Neutrophil (primary cell): ENCODE results near the gene TLR8.
"Not testable (repeated sequence)": the region's sequence is repeated elsewhere in the genome, so short reads cannot be mapped to it uniquely, and the experiment has no call there.

Source experiments
- H3K27ac ChIP-seq: fragments of 200-600 bp; sonication (generic); 2 replicates; pipeline ENCODE4 v1.5.1; 2016; ENCODE audit warnings: mild to moderate bottlenecking, moderate library complexity
- H3K27me3 ChIP-seq: fragments of 200-600 bp; sonication (generic); 2 replicates; pipeline ENCODE4 v1.6.0; 2016; ENCODE audit warnings: mild to moderate bottlenecking
- H3K36me3 ChIP-seq: fragments of 200-600 bp; sonication (generic); 2 replicates; pipeline ENCODE4 v1.5.1; 2017
- H3K4me1 ChIP-seq, 2 experiments: fragments of 200-600 bp in 1 of 2; sonication (generic) in 1 of 2; 1 replicate in 1 of 2; 2 replicates in 1 of 2; pipeline versions ENCODE4 v1.5.1 to v1.6.1; 2013 to 2016; ENCODE audit warnings: low read depth in 1 of 2, low read length in 1 of 2, mild to moderate bottlenecking in 1 of 2, moderate library complexity in 1 of 2; ENCODE audit not compliant: control insufficient read depth in 1 of 2, insufficient read depth in 1 of 2
- H3K4me3 ChIP-seq, 2 experiments: fragments of 200-600 bp in 1 of 2; sonication (generic) in 1 of 2; 1 replicate in 1 of 2; 2 replicates in 1 of 2; pipeline ENCODE4 v1.5.1; 2013 to 2016; ENCODE audit warnings: low read depth in 1 of 2, low read length in 1 of 2, mild to moderate bottlenecking in 1 of 2, moderate library complexity in 1 of 2
- H3K9me3 ChIP-seq: fragments of 200-600 bp; sonication (generic); 2 replicates; pipeline ENCODE4 v1.5.1; 2016
- TF ChIP-seq, protein P1 (sequence below): fragments of 200-600 bp; sonication (generic); IDR thresholded peaks from 2 replicates; pipeline ENCODE4 v1.5.1; 2016; ENCODE audit warnings: antibody characterized with exemption

Gene TLR8

DNA sequence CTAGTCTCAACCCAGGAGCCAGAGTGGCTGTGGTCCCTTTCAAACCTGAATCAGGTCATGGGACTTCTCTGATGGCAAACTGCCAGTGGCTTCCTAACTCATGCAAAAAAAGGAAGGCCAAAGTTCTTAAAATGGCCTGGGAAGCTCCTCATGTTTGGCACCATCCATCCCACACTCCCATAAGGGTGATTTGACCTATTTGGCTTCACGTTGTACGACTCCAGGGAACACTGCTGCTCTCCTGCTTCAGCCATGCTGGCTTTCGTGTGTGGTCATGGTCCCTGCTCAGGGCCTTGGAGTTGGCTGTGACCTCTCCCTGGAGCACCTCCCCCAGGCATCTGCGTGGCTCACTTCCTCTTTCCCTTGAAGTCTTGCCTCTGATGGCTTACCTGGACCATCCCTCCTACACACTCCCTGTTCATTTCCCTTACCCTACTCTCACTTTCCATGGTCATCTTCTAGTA lies 55.7 kb downstream of the TLR8 start:
- H3K27ac ChIP-seq: peak overlapping the region; percentile 82

DNA sequence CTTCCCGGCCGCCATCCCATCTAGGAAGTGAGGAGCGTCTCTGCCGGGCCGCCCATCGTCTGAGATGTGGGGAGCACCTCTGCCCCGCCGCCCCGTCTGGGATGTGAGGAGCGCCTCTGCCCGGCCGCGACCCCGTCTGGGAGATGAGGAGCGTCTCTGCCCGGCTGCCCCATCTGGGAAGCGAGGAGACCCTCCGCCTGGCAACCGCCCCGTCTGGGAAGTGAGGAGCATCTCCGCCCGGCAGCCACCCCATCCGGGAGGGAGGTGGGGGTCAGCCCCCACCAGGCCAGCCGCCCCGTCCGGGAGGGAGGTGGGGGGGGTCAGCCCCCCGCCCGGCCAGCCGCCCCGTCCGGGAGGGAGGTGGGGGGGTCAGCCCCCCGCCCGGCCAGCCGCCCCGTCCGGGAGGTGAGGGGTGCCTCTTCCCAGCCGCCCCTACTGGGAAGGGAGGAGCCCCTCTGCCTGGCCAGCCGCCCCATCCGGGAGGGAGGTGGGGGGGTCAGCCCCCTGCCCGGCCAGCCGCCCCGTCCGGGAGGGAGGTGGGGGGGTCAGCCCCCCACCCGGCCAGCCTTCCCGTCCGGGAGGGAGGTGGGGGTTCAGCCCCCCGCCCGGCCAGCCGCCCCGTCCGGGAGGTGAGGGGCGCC lies 56.9 kb downstream of the TLR8 start:
- not testable (repeated sequence) for H3K36me3 ChIP-seq, H3K27ac ChIP-seq, H3K27me3 ChIP-seq, H3K9me3 ChIP-seq, H3K4me3 ChIP-seq
- H3K4me1 ChIP-seq: peaks cover 27 to 36% of the 10 kb centered on the region in 2 experiments

More for the DNA sequence above, 55.7 kb downstream of the TLR8 start:
- Histone ChIP-seq H3K36me3 (no peaks in the 10 kb centered on the region), H3K4me3 (peak overlapping the region in 1 of 2 experiments; percentile 7), H3K9me3 (no peaks in the 10 kb centered on the region), H3K27me3 (no peaks in the 10 kb centered on the region), H3K4me1 (peaks cover 28 to 37% of the 10 kb centered on the region in 2 experiments)
- TF ChIP-seq, protein P1, sequence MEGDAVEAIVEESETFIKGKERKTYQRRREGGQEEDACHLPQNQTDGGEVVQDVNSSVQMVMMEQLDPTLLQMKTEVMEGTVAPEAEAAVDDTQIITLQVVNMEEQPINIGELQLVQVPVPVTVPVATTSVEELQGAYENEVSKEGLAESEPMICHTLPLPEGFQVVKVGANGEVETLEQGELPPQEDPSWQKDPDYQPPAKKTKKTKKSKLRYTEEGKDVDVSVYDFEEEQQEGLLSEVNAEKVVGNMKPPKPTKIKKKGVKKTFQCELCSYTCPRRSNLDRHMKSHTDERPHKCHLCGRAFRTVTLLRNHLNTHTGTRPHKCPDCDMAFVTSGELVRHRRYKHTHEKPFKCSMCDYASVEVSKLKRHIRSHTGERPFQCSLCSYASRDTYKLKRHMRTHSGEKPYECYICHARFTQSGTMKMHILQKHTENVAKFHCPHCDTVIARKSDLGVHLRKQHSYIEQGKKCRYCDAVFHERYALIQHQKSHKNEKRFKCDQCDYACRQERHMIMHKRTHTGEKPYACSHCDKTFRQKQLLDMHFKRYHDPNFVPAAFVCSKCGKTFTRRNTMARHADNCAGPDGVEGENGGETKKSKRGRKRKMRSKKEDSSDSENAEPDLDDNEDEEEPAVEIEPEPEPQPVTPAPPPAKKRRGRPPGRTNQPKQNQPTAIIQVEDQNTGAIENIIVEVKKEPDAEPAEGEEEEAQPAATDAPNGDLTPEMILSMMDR: no peak

DNA sequence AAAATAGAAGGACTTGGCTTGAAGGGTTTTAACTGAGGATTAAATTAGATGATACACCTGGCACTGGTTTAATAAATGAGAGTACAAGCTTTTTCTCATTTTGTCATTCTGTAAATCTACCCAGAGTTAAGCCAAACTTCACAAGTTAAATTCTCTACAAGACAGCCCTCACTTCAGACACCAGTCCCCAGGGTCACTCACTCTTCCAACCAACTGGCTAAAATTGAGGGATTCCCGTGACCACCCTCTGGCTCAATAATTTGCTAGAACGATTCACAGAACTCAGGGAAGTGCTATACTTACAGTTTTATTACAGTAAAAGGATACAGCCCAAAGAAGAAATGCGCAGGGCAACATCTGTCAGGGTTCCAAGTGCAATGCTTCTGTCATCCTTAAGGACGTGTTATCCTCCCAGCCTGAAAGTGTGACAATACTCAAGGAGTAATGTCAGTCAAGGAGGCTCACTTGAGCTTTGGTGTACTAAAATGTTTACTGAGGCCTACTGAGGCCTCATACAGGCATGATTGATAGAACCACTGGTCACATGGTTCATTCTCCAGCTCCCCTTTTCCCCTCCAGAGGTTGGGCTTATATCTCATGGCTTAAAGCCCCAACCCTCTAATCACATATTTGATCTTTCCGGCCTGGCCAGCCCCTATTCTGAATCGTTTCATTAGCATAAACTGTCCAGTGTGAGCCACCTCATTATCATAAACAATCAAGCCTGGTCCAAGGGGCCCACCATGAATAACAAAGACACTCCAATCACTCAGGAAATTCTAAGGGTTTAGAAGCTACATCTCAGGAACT lies 58.9 kb downstream of the TLR8 start:
- Histone ChIP-seq H3K27me3 (no peaks in the 10 kb centered on the region), H3K4me1 (peaks cover 35 to 45% of the 10 kb centered on the region in 2 experiments), H3K36me3 (no peaks in the 10 kb centered on the region), H3K9me3 (no peaks in the 10 kb centered on the region), H3K4me3 (no peak overlapping the region), H3K27ac (no peak overlapping the region)
- TF ChIP-seq, protein P1: no peak

DNA sequence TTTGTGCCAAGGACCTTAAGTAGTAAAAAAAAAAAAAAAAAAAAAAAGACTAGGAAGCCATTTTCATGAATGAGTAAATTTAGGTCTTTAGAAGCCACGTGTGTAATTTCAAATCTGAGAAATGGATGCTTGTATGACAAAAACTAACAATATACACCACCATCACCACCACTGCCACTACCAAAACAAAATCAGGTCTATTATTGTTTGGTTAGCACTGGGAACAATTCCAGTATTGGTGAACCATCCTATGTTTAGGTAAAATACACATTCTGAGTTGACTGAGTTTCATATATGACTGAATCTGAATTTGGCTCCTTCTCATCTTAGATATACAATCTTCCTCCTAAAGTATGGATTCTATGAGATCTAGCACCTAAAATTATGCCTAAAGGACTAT lies 59.7 kb downstream of the TLR8 start:
- no peaks in the 10 kb centered on the region for H3K9me3 ChIP-seq
- peaks cover 41 to 48% of the 10 kb centered on the region in 2 experiments for H3K4me1 ChIP-seq
- TF ChIP-seq, protein P1: no peak
- H3K27me3 ChIP-seq: no peaks in the 10 kb centered on the region
- no peak overlapping the region for H3K27ac ChIP-seq
- H3K36me3 ChIP-seq: no peaks in the 10 kb centered on the region
- H3K4me3 ChIP-seq: no peak overlapping the region

DNA sequence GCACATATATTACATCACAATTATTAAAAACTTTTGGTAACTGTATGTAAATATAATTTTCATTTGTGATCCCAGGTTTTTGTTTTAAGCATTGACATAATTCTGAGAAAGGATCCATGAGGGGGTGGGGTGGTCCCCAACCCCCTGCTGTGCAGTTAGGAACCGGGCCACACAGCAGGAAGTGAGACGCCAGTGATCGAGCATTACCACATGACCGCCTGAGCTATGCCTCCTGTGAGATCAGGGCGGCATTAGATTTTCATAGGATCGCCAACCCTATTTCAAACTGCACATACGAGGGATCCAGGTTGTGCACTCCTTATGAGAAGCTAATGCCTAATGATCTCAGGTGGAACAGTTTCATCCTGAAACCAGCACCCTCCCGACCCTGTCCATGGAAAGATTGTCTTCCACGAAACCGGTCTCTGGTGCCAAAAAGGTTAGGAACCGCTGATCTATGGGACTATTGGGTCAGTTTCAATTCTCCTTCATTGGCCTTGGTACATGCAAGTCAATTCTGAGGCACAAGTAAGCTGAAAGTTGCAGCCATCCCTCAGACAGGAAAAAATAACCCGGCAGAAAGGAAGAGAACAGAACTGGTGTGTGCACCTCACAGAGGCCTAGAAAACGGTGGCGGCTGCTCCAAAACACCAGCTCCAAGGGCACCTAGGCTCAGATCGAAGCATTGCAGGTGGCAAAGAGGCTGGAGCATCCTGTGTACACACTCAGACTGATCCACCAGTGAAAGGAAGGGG lies 61.5 kb downstream of the TLR8 start:
- TF ChIP-seq, protein P1: no peak
- Histone ChIP-seq H3K27me3 (no peaks in the 10 kb centered on the region), H3K36me3 (no peaks in the 10 kb centered on the region), H3K4me1 (peaks cover 47 to 52% of the 10 kb centered on the region in 2 experiments), H3K4me3 (no peak overlapping the region), H3K27ac (peak overlapping the region; percentile 54), H3K9me3 (no peaks in the 10 kb centered on the region)
